Measurements from ENCODE around the gene PRUNE2. TPM values are rescaled to one million over a fixed set of nuclear protein-coding genes. Genes with fewer than 3 reads are reported as not detected.

PRUNE2 gene
- total and polyA plus RNA-seq, 4 donors, result 1.3 to 4.5 (median 1.6) TPM

GRCh38 chr9:76605321-76605900, 300.5 kb downstream of the PRUNE2 start:
- TF ChIP-seq GABPA (IDR thresholded peaks at IDR 0.05 in 1 of 2, conservative IDR thresholded peaks at IDR 0.05 in 1 of 2), result no peak
- no peak for TF ChIP-seq RAD21 (IDR thresholded peaks at IDR 0.05)
- no peak for TF ChIP-seq MAX (IDR thresholded peaks at IDR 0.05)
- TF ChIP-seq RXRA (IDR thresholded peaks at IDR 0.05), result no peak
- TF ChIP-seq YY1 (IDR thresholded peaks at IDR 0.05), result no peak
- no peak for TF ChIP-seq JUND (IDR thresholded peaks at IDR 0.05)
- TF ChIP-seq HNF4A (conservative IDR thresholded peaks at IDR 0.05), result no peak
- TF ChIP-seq FOXA2 (IDR thresholded peaks at IDR 0.05), result no peak
- no peak for TF ChIP-seq EGR1 (IDR thresholded peaks at IDR 0.05; ENCODE audit: low read depth in 2 of 2)
- no peak for TF ChIP-seq HNF4G (IDR thresholded peaks at IDR 0.05)
- TF ChIP-seq ATF3 (IDR thresholded peaks at IDR 0.05), result no peak
- TF ChIP-seq, protein P1, sequence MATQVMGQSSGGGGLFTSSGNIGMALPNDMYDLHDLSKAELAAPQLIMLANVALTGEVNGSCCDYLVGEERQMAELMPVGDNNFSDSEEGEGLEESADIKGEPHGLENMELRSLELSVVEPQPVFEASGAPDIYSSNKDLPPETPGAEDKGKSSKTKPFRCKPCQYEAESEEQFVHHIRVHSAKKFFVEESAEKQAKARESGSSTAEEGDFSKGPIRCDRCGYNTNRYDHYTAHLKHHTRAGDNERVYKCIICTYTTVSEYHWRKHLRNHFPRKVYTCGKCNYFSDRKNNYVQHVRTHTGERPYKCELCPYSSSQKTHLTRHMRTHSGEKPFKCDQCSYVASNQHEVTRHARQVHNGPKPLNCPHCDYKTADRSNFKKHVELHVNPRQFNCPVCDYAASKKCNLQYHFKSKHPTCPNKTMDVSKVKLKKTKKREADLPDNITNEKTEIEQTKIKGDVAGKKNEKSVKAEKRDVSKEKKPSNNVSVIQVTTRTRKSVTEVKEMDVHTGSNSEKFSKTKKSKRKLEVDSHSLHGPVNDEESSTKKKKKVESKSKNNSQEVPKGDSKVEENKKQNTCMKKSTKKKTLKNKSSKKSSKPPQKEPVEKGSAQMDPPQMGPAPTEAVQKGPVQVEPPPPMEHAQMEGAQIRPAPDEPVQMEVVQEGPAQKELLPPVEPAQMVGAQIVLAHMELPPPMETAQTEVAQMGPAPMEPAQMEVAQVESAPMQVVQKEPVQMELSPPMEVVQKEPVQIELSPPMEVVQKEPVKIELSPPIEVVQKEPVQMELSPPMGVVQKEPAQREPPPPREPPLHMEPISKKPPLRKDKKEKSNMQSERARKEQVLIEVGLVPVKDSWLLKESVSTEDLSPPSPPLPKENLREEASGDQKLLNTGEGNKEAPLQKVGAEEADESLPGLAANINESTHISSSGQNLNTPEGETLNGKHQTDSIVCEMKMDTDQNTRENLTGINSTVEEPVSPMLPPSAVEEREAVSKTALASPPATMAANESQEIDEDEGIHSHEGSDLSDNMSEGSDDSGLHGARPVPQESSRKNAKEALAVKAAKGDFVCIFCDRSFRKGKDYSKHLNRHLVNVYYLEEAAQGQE (IDR thresholded peaks at IDR 0.05), result no peak
- TF ChIP-seq SP1 (IDR thresholded peaks at IDR 0.05), result no peak
- no peak for TF ChIP-seq TAF1 (conservative IDR thresholded peaks at IDR 0.05)
- TF ChIP-seq NR2F2 (IDR thresholded peaks at IDR 0.05), result no peak
- no peak for TF ChIP-seq FOXA1 (IDR thresholded peaks at IDR 0.05)
- TF ChIP-seq, protein P2, sequence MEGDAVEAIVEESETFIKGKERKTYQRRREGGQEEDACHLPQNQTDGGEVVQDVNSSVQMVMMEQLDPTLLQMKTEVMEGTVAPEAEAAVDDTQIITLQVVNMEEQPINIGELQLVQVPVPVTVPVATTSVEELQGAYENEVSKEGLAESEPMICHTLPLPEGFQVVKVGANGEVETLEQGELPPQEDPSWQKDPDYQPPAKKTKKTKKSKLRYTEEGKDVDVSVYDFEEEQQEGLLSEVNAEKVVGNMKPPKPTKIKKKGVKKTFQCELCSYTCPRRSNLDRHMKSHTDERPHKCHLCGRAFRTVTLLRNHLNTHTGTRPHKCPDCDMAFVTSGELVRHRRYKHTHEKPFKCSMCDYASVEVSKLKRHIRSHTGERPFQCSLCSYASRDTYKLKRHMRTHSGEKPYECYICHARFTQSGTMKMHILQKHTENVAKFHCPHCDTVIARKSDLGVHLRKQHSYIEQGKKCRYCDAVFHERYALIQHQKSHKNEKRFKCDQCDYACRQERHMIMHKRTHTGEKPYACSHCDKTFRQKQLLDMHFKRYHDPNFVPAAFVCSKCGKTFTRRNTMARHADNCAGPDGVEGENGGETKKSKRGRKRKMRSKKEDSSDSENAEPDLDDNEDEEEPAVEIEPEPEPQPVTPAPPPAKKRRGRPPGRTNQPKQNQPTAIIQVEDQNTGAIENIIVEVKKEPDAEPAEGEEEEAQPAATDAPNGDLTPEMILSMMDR (IDR thresholded peaks at IDR 0.05; ENCODE audit: low read depth, low read length, missing input control), result no peak
- TF ChIP-seq ZBTB33 (IDR thresholded peaks at IDR 0.05), result no peak
- Histone ChIP-seq H3K36me3 (ENCODE audit: control insufficient read depth in 4 of 4, insufficient read depth in 3 of 4, low read depth in 1 of 4, low read length in 3 of 4) (no peaks in the 10 kb centered on the region), H3K27ac (ENCODE audit: low read depth in 1 of 2, low read length in 2 of 2) (no peak overlapping the region), H3K4me1 (ENCODE audit: control insufficient read depth in 4 of 4, insufficient read depth in 4 of 4, low read length in 3 of 4) (no peaks in the 10 kb centered on the region), H3K27me3 (ENCODE audit: control insufficient read depth in 4 of 4, insufficient read depth in 4 of 4, low read length in 3 of 4) (no peaks in the 10 kb centered on the region), H3K9me3 (ENCODE audit: control insufficient read depth in 4 of 4, low read length in 3 of 4) (no peaks in the 10 kb centered on the region), H3K9ac (ENCODE audit: low read depth in 1 of 2, low read length in 2 of 2) (no peak overlapping the region), H3K4me3 (ENCODE audit: low read depth in 1 of 3, low read length in 3 of 3) (no peak overlapping the region)
- no peak for DNase-seq (ENCODE audit: low spot score)
- WGBS, result 79% methylated on average over 5 of the region's 5 CpGs
